CD4-positive, alpha-beta T cell treated with Interferon gamma for 1 hour (primary cell): ENCODE measurements around the gene ALDH4A1.

Experiments
- DNase-seq: peaks from one replicate; pipeline ENCODE4 v3.0.0-alpha.2; 2020

Gene ALDH4A1

GRCh38 chr1:18922319-18922726 is 20.0 kb upstream of the ALDH4A1 start:
- no peak for DNase-seq

GRCh38 chr1:18921516-18922251 is 19.3 kb upstream of the ALDH4A1 start:
- no peak for DNase-seq

DNA sequence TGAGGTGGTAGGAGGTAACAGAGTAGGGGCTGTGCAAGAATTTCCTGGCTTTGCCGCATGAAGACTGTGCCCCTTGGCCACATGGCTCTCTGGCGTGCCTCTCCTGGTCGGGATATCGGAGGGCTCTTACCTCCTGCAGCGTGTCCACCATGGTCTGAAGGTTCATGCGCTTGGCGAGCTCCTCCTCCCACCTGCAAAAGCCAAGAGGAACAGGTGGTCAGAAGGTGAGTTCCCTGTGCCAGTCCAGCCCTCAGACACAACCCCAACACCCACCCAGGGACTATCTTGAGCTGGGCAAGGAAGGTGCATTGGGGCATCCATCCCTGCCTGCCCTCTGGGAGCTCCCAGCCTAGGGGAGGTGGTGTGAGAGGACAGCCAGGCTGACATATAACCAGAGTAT is 18.6 kb upstream of the ALDH4A1 start:
- DNase-seq: no peak

DNA sequence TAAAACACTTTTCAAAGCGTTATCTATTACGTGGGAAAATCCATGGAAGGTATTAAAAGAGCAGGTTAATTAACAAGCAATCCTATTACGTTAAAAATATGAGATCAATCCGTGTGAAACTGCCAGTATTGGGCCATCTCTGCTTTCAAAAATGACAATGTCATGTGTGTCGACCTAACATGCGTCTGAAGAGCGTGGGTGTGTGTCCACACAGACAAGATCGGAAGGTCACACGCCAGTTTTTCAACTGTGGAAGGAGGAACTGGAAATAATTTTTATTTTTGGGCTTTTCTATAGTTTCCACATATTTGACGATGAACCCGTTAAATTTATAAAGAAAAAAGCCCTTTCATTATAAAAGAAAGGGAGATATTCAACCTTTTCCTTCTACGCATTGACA is 17.6 kb upstream of the ALDH4A1 start:
- no peak for DNase-seq

GRCh38 chr1:18919197-18919905 is 17.0 kb upstream of the ALDH4A1 start:
- DNase-seq: no peak

DNA sequence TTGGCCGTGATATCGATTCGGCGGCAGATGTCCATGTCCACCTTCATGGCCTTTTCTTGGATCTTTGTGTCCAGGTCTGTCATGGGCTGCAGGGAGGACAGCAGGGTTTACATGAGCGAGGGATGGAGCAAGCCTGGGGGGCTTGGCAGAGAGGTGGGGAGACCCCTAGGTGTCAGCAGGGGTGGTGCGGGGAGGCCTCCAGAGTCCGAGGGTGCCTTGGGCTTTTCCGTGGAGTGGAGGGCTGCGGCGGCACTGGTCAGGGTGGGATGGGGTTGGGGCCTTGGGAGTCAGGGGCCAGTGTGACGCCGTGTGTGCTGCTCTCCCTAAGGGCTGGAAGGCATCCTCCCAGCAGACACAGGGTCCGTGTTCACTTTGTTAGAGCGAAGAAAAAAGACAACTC is 16.1 kb upstream of the ALDH4A1 start:
- no peak for DNase-seq

DNA sequence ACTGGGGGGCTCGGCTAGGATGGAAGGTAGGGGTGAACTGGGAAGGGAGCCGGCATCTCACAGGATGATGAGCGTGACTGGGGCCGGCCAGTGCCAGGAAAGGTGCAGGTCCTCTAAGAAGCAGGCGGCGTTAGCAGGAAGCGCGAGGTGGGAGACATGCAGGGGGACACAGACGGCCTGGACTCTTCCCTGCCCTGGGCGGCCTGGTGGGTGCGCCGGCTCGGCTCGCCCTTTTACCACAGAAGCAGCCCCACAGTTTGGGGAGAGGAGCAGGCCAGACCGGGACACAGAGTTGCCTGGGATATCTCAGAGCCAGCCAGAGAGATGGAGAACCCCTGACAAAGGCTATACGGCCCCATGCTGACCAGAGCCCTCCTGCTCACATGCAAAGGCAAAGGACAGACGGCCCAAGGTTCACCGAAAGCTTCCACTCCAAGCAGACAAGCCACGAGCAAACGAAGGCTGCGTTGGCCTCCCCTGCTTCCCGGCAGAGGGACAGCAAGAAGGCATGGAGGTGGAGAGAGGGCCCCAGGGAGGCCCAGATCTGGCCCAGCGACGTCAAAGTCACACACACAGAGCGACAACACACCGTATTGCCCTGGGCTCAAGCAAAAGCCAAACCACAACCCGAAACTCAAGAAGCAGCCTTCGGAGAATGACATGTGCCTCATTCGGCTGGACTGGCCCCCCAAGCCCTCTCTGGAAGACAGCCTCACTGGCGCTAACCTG is 14.9 kb upstream of the ALDH4A1 start:
- no peak for DNase-seq

DNA sequence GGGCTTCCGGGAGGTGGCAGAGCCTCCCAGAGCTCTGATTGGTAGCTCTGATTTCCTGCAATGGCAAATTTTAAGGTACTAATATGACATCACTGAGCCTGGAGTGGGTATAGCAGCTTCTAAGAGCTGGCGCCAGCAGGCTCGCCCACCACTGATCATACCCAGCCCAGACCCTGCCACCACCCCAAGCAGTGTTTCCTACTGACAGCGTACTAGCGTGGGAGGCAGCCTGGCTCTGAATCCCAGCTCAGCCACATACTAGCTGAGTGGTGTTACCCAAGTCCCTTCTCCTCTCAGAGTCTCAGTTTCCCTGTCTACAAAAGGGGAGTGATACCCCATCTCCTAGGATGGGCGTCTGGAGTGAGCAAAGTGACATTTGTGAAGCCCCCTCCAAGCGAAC is 13.0 kb upstream of the ALDH4A1 start:
- DNase-seq: no peak

- peak; percentile 64 for DNase-seq
Observed at GRCh38 chr1:18913065-18913835, 10.9 kb upstream of the ALDH4A1 start.

- DNase-seq: no peak
Observed at GRCh38 chr1:18912550-18912949, 10.2 kb upstream of the ALDH4A1 start.

- no peak for DNase-seq
Observed at GRCh38 chr1:18908911-18909771, 6.8 kb upstream of the ALDH4A1 start.

GRCh38 chr1:18907917-18908845 is 5.8 kb upstream of the ALDH4A1 start:
- DNase-seq: peak; percentile 32

GRCh38 chr1:18907021-18907916 is 4.9 kb upstream of the ALDH4A1 start:
- peak; percentile 59 for DNase-seq

- DNase-seq: no peak
Observed at GRCh38 chr1:18903291-18903756, 969 bp upstream of the ALDH4A1 start.

DNA sequence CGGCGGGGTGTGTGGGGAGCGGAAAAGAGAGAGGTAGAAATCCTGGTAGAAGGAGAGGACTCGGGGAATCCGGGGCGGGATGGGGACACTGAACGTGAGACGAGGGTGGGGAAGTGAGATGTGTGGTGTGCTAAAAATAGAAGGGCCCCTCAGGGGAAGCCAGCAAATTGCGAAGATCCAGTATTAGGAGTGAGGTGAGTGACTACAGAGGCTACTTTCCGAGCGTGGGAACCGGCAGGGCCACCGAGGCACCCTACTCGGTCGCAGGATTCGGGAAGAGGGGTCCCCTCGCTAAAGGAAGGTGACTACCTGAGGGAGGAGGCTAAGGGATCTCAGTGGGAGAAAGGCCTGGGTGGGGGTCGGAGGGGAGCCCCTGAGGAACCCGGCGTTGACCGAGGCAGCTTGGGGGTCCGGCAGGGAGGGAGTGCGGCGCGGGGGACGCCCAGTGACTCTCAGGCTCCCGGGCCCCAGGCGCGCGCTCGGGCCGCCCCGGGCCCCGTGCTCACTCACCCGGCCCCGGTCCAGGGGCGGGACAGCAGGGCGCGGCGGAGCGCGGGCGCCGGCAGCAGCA is 318 bp downstream of the ALDH4A1 start:
- DNase-seq: no peak

DNA sequence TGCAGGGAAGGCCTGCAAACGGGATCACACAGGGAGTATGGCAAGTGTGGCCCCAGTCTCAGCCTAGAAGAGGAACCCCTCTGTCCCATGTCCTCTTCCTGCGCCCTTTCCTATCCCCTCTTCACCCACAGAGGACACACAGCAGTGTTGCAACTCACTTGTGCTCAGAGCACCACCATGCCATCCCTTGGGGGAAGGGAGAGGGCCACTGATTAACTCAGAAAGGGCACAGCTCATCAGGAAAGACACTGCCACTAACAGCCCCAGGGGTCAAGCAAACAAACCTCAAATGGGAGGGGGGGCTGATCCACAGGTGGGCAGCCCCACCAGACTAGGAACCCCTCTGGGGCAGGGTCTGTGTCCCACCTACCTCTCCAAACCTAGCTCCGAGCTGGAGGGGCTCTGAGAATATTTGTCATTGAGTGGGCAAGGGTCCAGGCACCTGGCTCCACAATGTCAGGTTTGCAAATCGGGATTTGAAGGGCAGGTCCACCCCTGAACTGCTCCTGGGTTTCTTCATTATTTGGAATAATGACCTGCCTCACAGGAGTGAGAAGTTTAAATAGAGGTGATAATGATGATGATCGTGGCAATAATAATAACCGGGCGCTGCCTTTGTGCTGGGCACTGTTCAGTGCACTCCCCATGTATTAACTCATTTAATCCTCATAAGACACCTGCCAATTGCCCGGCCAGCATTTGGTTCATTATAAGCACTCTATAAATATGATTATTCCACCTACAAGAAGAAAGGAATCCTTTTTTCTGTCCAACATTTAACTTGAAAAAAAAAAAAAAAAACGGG is 1.0 kb downstream of the ALDH4A1 start:
- DNase-seq: no peak

DNA sequence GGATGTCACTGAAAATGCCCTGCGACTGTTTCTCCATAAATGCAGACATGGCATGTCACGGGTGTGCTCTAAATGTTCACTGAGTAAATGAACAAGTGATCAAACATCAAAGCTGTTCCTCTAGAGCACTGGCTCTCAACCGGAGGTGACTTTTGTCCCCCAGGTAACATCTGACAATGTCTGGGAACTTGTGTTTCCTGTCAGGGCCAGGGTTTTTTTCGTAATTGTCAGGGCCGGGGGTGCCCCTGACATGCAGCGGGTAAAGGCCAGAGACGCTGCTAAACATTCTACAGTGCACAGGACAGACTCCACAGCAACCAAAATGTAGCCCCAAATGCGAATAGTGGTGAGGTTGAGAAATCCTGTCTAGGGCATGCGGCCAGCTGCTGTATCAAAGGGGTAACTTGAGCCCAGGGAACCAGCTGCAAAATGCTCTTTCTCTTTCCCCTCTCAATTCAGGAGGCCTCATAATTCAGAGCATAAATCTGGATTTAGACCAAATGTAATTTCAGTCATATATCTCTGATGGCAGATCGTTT is 2.0 kb downstream of the ALDH4A1 start:
- no peak for DNase-seq
